Liver (tissue), 9 donors: ENCODE results near the gene KIF6. TPM values are rescaled to one million over a fixed set of nuclear protein-coding genes. Genes with fewer than 3 reads are reported as not detected.

Experiments
- DNase-seq: peaks from one replicate; pipeline ENCODE4 v3.0.0-alpha.2; 2017; ENCODE audit warnings: low spot score
- H3K27ac ChIP-seq, 2 donors: one replicate each; pipeline ENCODE4 v1.7.0; 2013; ENCODE audit warnings: inconsistent platforms in 2 of 2, low read length in 2 of 2, control low read depth in 1 of 2, low read depth in 1 of 2, mild to moderate bottlenecking in 1 of 2
- H3K27me3 ChIP-seq, 4 donors: one replicate each; pipeline versions ENCODE4 v1.6.1 to v1.7.0; 2013; ENCODE audit warnings: low read length in 3 of 4, inconsistent platforms in 1 of 4, mild to moderate bottlenecking in 1 of 4, moderate library complexity in 1 of 4; ENCODE audit not compliant: control insufficient read depth in 4 of 4, insufficient read depth in 4 of 4
- H3K36me3 ChIP-seq, 4 donors: one replicate each; pipeline versions ENCODE4 v1.6.1 to v1.7.0; 2013; ENCODE audit warnings: low read length in 3 of 4, mild to moderate bottlenecking in 3 of 4, low read depth in 1 of 4, moderate library complexity in 1 of 4; ENCODE audit not compliant: control insufficient read depth in 4 of 4, insufficient read depth in 3 of 4
- H3K4me1 ChIP-seq, 4 donors: one replicate each; pipeline versions ENCODE4 v1.6.1 to v1.7.0; 2013; ENCODE audit warnings: low read length in 3 of 4, mild to moderate bottlenecking in 3 of 4, moderate library complexity in 1 of 4; ENCODE audit not compliant: control insufficient read depth in 4 of 4, insufficient read depth in 4 of 4
- H3K4me3 ChIP-seq, 3 donors: one replicate each; pipeline versions ENCODE4 v1.6.1 to v1.7.0; 2013; ENCODE audit warnings: low read length in 3 of 3, control low read depth in 1 of 3, low read depth in 1 of 3, mild to moderate bottlenecking in 1 of 3
- H3K9ac ChIP-seq, 2 donors: one replicate each; pipeline ENCODE4 v1.7.0; 2013; ENCODE audit warnings: low read length in 2 of 2, mild to moderate bottlenecking in 2 of 2, moderate library complexity in 2 of 2, control low read depth in 1 of 2, low read depth in 1 of 2
- H3K9me3 ChIP-seq, 4 donors: one replicate each; pipeline versions ENCODE4 v1.6.1 to v1.7.0; 2013; ENCODE audit warnings: low read length in 3 of 4; ENCODE audit not compliant: control insufficient read depth in 4 of 4
- ATF3 ChIP-seq: IDR thresholded peaks from 2 replicates; pipeline ENCODE4 v1.6.1; 2016; ENCODE audit warnings: antibody characterized with exemption
- EGR1 ChIP-seq, 2 donors: IDR thresholded peaks; 2 replicates each; pipeline ENCODE4 v1.6.1; 2016 to 2018; ENCODE audit warnings: antibody characterized with exemption in 2 of 2, low read depth in 2 of 2
- FOXA1 ChIP-seq: IDR thresholded peaks from 2 replicates; pipeline ENCODE4 v1.6.1; 2016; ENCODE audit warnings: antibody characterized with exemption
- FOXA2 ChIP-seq: IDR thresholded peaks from 2 replicates; pipeline ENCODE4 v1.6.1; 2016; ENCODE audit warnings: antibody characterized with exemption
- GABPA ChIP-seq, 2 donors: IDR thresholded peaks in 1 of 2; conservative IDR thresholded peaks in 1 of 2; 2 replicates each; pipeline ENCODE4 v1.6.1; 2016; ENCODE audit warnings: antibody characterized with exemption in 2 of 2, mild to moderate bottlenecking in 1 of 2, moderate library complexity in 1 of 2
- HNF4A ChIP-seq, 2 donors: conservative IDR thresholded peaks; 2 replicates each; pipeline ENCODE4 v1.6.1; 2016; ENCODE audit warnings: antibody characterized with exemption in 2 of 2, mild to moderate bottlenecking in 2 of 2
- HNF4G ChIP-seq: IDR thresholded peaks from 2 replicates; pipeline ENCODE4 v1.6.1; 2016; ENCODE audit warnings: antibody characterized with exemption
- NR2F2 ChIP-seq: IDR thresholded peaks from 2 replicates; pipeline ENCODE4 v1.6.1; 2016; ENCODE audit warnings: antibody characterized with exemption
- RAD21 ChIP-seq, 2 donors: IDR thresholded peaks; 2 replicates each; pipeline ENCODE4 v1.6.1; 2016; ENCODE audit warnings: antibody characterized with exemption in 2 of 2, mild to moderate bottlenecking in 2 of 2
- RXRA ChIP-seq, 2 donors: IDR thresholded peaks; 2 replicates each; pipeline ENCODE4 v1.6.1; 2017 to 2018; ENCODE audit warnings: antibody characterized with exemption in 2 of 2, mild to moderate bottlenecking in 1 of 2
- SP1 ChIP-seq: IDR thresholded peaks from 2 replicates; pipeline ENCODE4 v1.6.1; 2018; ENCODE audit warnings: antibody characterized with exemption, mild to moderate bottlenecking
- TAF1 ChIP-seq: conservative IDR thresholded peaks from 2 replicates; pipeline ENCODE4 v1.6.1; 2016; ENCODE audit warnings: antibody characterized with exemption, mild to moderate bottlenecking
- YY1 ChIP-seq: IDR thresholded peaks from 2 replicates; pipeline ENCODE4 v1.6.1; 2016; ENCODE audit warnings: antibody characterized with exemption, mild to moderate bottlenecking
- ZBTB33 ChIP-seq: IDR thresholded peaks from 2 replicates; pipeline ENCODE4 v1.6.1; 2016; ENCODE audit warnings: antibody characterized with exemption
- WGBS: extraction: QIAGEN DNeasy Blood & Tissue Kit; methylation state at CpG from one replicate; pipeline ENCODE4 v1.1.7; 2013; 5-methylcytosine and 5-hydroxymethylcytosine counted together
- polyA plus RNA-seq, 2 donors: library from polyadenylated mRNA; stranded (reverse) in 1 of 2; unstranded in 1 of 2; fragments of 200-250 nt in 1 of 2; fragments of >200 nt in 1 of 2; fragmentation: Nextera tagmentation in 1 of 2; extraction: Ambion mirVana in 1 of 2; gene quantifications; one replicate each; pipeline versions ENCODE4 v1.2.1 to v1.2.3, GENCODE V29; 2013 to 2015
- total RNA-seq, 2 donors: library from RNA; depleted of rRNA; stranded (reverse); fragments of >200 nt; gene quantifications; one replicate each; pipeline ENCODE4 v1.2.3, GENCODE V29; 2014
- donor health status: healthy.
- donor health status: healthy.
- donor health status: healthy.
- donor health status: healthy.
- donor health status: healthy.

KIF6 gene
- total and polyA plus RNA-seq, 4 donors: 0.17 to 7.5 (median 0.29) TPM

- Histone ChIP-seq H3K9ac (no peak overlapping the region), H3K36me3 (no peaks in the 10 kb centered on the region), H3K27me3 (no peaks in the 10 kb centered on the region), H3K4me1 (no peaks in the 10 kb centered on the region), H3K9me3 (peaks cover 0 to 2% (median 0%) of the 10 kb centered on the region in 4 donors), H3K27ac (no peak overlapping the region), H3K4me3 (no peak overlapping the region)
- TF ChIP-seq TAF1: no peak
- no peak for TF ChIP-seq RXRA (IDR thresholded peaks at IDR 0.05)
- 90% methylated on average over 5 of the region's 5 CpGs for WGBS
- no peak for DNase-seq
These were observed 261.1 kb downstream of the KIF6 start for GRCh38 chr6:39464067-39464466.

DNA sequence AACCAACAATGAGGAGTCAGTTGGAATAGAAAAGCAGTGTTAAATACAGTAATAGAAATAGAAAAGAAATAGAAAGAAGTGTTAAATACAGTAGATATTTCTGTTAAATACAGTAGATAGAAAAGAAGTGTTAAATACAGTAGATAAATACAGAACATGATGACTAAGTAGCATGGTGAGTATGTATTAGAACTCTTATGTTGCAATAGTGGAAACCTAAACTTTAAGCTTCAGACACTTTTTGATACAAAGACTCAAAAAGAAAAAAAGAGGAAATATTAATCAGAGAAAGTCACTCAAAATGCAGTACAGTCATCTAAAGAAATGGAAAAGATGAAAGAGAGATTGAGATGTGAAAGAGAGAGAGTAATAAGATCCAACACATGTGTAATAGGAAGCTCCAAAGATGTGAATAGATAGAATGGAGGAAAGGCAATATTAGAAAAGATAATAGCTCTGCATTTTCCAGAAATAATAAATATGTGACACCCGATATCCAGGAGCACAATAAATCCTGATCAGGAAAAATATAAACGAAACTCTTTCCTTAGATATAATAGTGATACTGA is 271.2 kb downstream of the KIF6 start:
- Histone ChIP-seq H3K4me3 (no peak overlapping the region), H3K9ac (no peak overlapping the region), H3K9me3 (peaks cover 0 to 6% (median 0%) of the 10 kb centered on the region in 4 donors), H3K36me3 (no peaks in the 10 kb centered on the region), H3K4me1 (no peaks in the 10 kb centered on the region), H3K27ac (no peak overlapping the region), H3K27me3 (no peaks in the 10 kb centered on the region)
- DNase-seq: no peak
- TF ChIP-seq NR2F2 (no peak), HNF4A (conservative IDR thresholded peaks at IDR 0.05) (no peak), HNF4G (no peak), YY1 (no peak), EGR1 (IDR thresholded peaks at IDR 0.05; ENCODE audit: low read depth in 2 of 2) (no peak), ZBTB33 (no peak), RXRA (IDR thresholded peaks at IDR 0.05) (no peak), RAD21 (IDR thresholded peaks at IDR 0.05) (no peak), ATF3 (no peak), SP1 (no peak), TAF1 (no peak), FOXA1 (no peak), FOXA2 (no peak)
- WGBS: 90% methylated on average over 2 of the region's 2 CpGs

DNA sequence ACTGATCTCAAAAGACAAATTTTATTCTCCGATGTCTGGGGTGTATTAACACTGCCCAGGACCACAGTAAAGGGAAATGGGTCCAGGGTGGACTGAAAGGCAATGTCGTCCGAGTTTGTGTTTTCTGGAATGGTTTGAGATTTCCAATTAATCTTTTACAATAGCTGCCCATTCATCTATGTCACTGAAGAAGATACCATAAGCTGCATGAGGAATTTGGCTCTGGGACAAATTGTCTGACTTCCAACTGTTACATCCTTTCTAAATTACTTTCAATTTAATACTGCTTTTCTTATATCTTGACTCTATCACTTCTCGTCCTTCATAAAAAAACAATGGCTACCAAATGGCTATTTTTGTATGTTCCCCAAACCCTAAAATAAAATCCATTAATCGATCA is 272.0 kb downstream of the KIF6 start:
- Histone ChIP-seq H3K9ac (no peak overlapping the region), H3K4me1 (no peaks in the 10 kb centered on the region), H3K4me3 (no peak overlapping the region), H3K27ac (no peak overlapping the region), H3K9me3 (peaks cover 0 to 6% (median 0%) of the 10 kb centered on the region in 4 donors), H3K36me3 (no peaks in the 10 kb centered on the region), H3K27me3 (no peaks in the 10 kb centered on the region)
- DNase-seq: no peak
- no peak for TF ChIP-seq GABPA (IDR thresholded peaks at IDR 0.05 in 1 of 2, conservative IDR thresholded peaks at IDR 0.05 in 1 of 2)
- WGBS: 80% methylated on average over 5 of the region's 5 CpGs
